Measurements from ENCODE around the gene C8B.

Gene C8B

DNA sequence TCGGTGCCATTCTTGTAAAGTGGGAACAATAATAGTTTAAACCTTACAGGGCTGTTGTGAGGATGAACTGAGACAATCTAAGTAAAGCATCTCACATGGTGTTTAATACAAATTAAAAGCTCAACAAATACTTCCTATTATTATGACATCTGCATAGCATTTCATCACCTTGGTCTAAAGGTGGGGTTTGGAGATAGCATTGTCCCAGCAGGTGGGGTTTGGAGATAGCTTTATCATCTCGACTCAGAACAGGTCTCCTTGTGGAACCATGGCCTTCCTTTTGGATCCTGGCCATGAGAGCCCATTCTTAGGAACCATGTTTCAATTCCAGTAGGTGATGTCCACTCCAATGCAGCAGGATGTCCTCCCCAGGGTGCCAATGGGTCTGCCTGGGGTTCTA lies 20.6 kb upstream of the C8B start:
- CTCF ChIA-PET = no interaction called here
- POLR2A ChIA-PET = no interaction called here
- no peak overlapping the region for H3K4me3 ChIP-seq (ENCODE audit: low read depth, low read length)
- TF ChIP-seq, protein P1, sequence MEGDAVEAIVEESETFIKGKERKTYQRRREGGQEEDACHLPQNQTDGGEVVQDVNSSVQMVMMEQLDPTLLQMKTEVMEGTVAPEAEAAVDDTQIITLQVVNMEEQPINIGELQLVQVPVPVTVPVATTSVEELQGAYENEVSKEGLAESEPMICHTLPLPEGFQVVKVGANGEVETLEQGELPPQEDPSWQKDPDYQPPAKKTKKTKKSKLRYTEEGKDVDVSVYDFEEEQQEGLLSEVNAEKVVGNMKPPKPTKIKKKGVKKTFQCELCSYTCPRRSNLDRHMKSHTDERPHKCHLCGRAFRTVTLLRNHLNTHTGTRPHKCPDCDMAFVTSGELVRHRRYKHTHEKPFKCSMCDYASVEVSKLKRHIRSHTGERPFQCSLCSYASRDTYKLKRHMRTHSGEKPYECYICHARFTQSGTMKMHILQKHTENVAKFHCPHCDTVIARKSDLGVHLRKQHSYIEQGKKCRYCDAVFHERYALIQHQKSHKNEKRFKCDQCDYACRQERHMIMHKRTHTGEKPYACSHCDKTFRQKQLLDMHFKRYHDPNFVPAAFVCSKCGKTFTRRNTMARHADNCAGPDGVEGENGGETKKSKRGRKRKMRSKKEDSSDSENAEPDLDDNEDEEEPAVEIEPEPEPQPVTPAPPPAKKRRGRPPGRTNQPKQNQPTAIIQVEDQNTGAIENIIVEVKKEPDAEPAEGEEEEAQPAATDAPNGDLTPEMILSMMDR (IDR thresholded peaks at IDR 0.05; ENCODE audit: insufficient read depth, low read length, missing control alignments) = no peak
- DNase-seq (ENCODE audit: low read depth, low spot score) = no peak

DNA sequence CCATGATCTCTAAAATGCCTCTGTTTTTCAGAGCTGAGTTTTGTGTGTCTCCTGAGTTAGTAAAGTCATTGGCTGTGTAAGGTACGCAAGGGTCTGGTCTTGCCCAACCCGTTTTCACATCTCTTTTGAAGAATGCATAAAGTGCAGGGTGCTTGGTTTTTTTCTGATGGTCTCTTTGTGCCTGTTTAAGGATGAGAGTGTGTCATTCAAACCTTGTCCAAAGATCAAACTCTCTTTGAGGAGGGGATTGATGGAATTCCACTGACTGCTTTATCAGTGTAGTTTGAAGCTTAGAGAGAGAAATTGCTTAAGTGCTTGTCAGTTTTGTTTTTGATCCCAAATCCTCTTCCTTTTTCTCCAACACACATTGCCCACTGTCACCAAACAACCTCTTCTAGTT lies 20.0 kb upstream of the C8B start:
- ChIA-PET CTCF (no interaction called here), POLR2A (no interaction called here)
- DNase-seq (ENCODE audit: low read depth, low spot score) = no peak
- no peak overlapping the region for H3K4me3 ChIP-seq (ENCODE audit: low read depth, low read length)
- TF ChIP-seq, protein P1 (IDR thresholded peaks at IDR 0.05; ENCODE audit: insufficient read depth, low read length, missing control alignments) = no peak

DNA sequence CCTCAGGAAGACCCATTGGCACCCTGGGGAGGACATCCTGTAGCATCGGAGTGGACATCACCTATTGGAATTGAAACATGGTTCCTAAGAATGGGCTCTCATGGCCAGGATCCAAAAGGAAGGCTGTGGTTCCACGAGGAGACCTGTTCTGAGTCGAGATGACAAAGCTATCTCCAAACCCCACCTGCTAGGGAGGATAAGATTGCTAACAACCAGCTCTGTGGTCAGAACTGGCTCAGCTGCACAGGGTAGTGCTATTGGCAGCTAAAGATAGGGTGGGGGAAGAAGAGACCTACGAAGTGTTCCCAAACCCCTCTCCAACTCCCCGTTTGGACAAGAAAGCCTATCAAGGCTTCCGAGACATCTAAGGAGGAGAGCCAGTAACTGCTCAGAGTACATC lies 17.7 kb upstream of the C8B start:
- H3K4me3 ChIP-seq (ENCODE audit: low read depth, low read length) = no peak overlapping the region
- TF ChIP-seq, protein P1 (IDR thresholded peaks at IDR 0.05; ENCODE audit: insufficient read depth, low read length, missing control alignments) = no peak

DNA sequence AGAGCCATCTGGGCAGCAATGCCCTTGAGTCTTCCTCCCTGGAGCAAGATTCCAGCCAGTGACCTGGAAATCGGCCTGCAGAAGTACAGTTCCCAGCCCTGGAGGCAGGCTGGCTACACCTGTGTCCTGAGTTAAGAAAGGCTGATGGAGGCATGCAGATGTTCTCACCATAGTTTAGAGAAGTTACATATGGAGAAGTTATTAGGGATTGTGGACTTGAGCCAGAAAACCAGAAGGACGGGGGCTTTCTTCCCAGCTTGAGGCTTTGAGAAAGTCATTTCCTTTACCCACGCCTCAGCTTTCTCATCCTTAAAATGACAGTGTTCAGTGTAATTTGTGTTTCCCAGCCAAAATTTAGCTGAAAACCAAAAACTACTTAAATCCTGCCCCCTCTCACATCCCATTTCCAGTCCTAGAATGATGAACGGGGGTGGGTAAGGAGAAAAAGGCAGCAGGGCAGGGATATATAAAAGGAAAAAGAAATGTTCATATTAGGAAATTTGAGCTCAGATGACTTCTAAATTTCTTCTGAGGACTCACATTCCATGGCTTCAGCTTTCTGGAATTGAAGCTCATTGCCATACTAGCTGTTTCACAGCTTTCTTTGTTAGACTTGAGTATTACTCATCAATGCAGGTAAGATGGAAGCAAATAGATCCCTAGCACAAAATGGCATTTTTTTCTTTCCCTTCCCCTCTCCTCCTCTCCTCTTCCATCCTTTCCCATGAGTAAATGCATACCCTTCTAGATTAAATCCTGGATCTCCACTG lies 14.4 kb upstream of the C8B start:
- TF ChIP-seq, protein P1 (IDR thresholded peaks at IDR 0.05; ENCODE audit: insufficient read depth, low read length, missing control alignments) = no peak
- no peak overlapping the region for H3K4me3 ChIP-seq (ENCODE audit: low read depth, low read length)
- CTCF ChIA-PET = interaction anchor here (1.2 kb wide), 1 partner anchor 27 kb away, joined by 3 read pairs; no protein-coding TSS in a partner anchor
- POLR2A ChIA-PET = no interaction called here
- no peak for DNase-seq (ENCODE audit: low read depth, low spot score)

More for the DNA sequence above, 17.7 kb upstream of the C8B start:
- ChIA-PET POLR2A (no interaction called here), CTCF (no interaction called here)
- no peak for DNase-seq (ENCODE audit: low read depth, low spot score)

DNA sequence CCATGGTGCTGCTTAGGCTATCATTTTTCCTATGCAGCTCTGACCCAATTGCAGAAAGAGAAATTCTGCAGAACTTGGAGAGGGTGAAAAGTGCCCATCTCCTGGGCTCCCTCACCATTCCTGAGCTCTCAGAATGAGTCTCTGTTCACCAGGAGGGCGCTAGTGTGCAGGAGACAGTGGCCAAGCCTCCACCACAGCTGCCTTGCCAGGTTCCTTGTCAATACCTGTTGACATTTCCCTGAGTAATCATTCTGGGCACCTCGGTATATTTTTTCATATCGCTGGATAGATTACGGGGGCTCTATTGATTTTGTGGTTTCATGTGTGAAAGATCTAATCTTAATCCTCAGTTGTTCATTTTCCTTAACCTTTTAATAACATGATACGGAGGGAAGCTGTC lies 13.0 kb upstream of the C8B start:
- no peak overlapping the region for H3K4me3 ChIP-seq (ENCODE audit: low read depth, low read length)
- no peak for DNase-seq (ENCODE audit: low read depth, low spot score)
- ChIA-PET CTCF (interaction anchor here (0.8 to 1.2 kb wide), 3 partner anchors 10 to 142 kb away, joined by 3 read pairs; no protein-coding TSS in a partner anchor), POLR2A (no interaction called here)
- TF ChIP-seq, protein P1 (IDR thresholded peaks at IDR 0.05; ENCODE audit: insufficient read depth, low read length, missing control alignments) = no peak

DNA sequence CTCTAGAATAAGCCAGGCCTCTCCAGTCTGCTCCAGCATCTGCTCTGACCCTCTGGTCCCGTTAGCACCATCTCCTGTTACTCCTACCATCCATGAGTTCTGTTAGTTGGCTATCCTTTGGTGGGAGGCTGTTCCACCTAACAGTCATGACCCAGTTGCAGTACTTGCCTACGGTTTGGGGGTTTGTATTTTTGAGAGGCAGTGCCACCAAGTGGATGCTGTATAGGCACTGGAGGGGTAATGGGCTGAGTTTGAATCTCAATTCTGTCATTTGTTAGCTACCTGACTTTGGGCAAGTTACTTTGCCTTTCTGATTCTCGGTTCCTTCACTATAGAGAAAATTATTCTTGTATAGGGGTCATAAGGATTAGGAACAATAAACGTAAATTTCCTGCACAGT lies 12.1 kb upstream of the C8B start:
- no peak overlapping the region for H3K4me3 ChIP-seq (ENCODE audit: low read depth, low read length)
- ChIA-PET CTCF (interaction anchor here (0.8 to 1.2 kb wide), 3 partner anchors 9 to 148 kb away, joined by 3 to 4 read pairs (median 3); no protein-coding TSS in a partner anchor), POLR2A (no interaction called here)
- TF ChIP-seq, protein P1 (IDR thresholded peaks at IDR 0.05; ENCODE audit: insufficient read depth, low read length, missing control alignments) = no peak
- no peak for DNase-seq (ENCODE audit: low read depth, low spot score)

Data from AG04449 (cell line).